ENCODE data around the gene TSEN54.
"Not testable (repeated sequence)": the region's sequence is repeated elsewhere in the genome, so short reads cannot be mapped to it uniquely, and the experiment has no call there.

Gene TSEN54

GRCh38 chr17:75516255-75516618, at the start of gene TSEN54:
TSEN54 (plus strand) TSS chr17:75516528; CDS start chr17:75516561, 33 bp downstream.
- DNase-seq (ENCODE audit: low spot score): peak; percentile 97

- no peak for DNase-seq (ENCODE audit: low spot score)
These were observed 48.0 kb upstream of the TSEN54 start for GRCh38 chr17:75468291-75468754.

GRCh38 chr17:75468779-75469373, 47.5 kb upstream of the TSEN54 start:
- no peak for DNase-seq (ENCODE audit: low spot score)

GRCh38 chr17:75471207-75471606, 45.1 kb upstream of the TSEN54 start:
- DNase-seq (ENCODE audit: low spot score): no peak

- no peak for DNase-seq (ENCODE audit: low spot score)
These were observed 44.2 kb upstream of the TSEN54 start for GRCh38 chr17:75472119-75472518.

- DNase-seq (ENCODE audit: low spot score): no peak
These were observed 43.1 kb upstream of the TSEN54 start for GRCh38 chr17:75473246-75473645.

GRCh38 chr17:75474736-75475135, 41.6 kb upstream of the TSEN54 start:
- DNase-seq (ENCODE audit: low spot score): no peak

GRCh38 chr17:75475144-75475835, 41.0 kb upstream of the TSEN54 start:
- peak; percentile 74 for DNase-seq (ENCODE audit: low spot score)

GRCh38 chr17:75475851-75476250, 40.5 kb upstream of the TSEN54 start:
- DNase-seq (ENCODE audit: low spot score): no peak

GRCh38 chr17:75476271-75476671, 40.1 kb upstream of the TSEN54 start:
- no peak for DNase-seq (ENCODE audit: low spot score)

GRCh38 chr17:75476752-75477489, 39.4 kb upstream of the TSEN54 start:
- DNase-seq (ENCODE audit: low spot score): peak; percentile 52

GRCh38 chr17:75477490-75477862, 38.9 kb upstream of the TSEN54 start:
- DNase-seq (ENCODE audit: low spot score): not testable (repeated sequence)

- DNase-seq (ENCODE audit: low spot score): peak; percentile 63
These were observed 37.8 kb upstream of the TSEN54 start for GRCh38 chr17:75478508-75478907.

GRCh38 chr17:75480281-75480680, 36.0 kb upstream of the TSEN54 start:
- DNase-seq (ENCODE audit: low spot score): no peak

- DNase-seq (ENCODE audit: low spot score): peak; percentile 76
These were observed 34.9 kb upstream of the TSEN54 start for GRCh38 chr17:75481194-75482068.

- DNase-seq (ENCODE audit: low spot score): no peak
These were observed 34.0 kb upstream of the TSEN54 start for GRCh38 chr17:75482098-75482942.

- DNase-seq (ENCODE audit: low spot score): no peak
These were observed 30.6 kb upstream of the TSEN54 start for GRCh38 chr17:75485688-75486087.

GRCh38 chr17:75486151-75486550, 30.2 kb upstream of the TSEN54 start:
- no peak for DNase-seq (ENCODE audit: low spot score)

GRCh38 chr17:75486951-75487350, 29.4 kb upstream of the TSEN54 start:
- DNase-seq (ENCODE audit: low spot score): no peak

- DNase-seq (ENCODE audit: low spot score): no peak
These were observed 28.8 kb upstream of the TSEN54 start for GRCh38 chr17:75487351-75488070.

All from ecto neural progenitor cell (in vitro differentiated cells).